ENCODE results near the gene OTUD7B.

OTUD7B gene

DNA sequence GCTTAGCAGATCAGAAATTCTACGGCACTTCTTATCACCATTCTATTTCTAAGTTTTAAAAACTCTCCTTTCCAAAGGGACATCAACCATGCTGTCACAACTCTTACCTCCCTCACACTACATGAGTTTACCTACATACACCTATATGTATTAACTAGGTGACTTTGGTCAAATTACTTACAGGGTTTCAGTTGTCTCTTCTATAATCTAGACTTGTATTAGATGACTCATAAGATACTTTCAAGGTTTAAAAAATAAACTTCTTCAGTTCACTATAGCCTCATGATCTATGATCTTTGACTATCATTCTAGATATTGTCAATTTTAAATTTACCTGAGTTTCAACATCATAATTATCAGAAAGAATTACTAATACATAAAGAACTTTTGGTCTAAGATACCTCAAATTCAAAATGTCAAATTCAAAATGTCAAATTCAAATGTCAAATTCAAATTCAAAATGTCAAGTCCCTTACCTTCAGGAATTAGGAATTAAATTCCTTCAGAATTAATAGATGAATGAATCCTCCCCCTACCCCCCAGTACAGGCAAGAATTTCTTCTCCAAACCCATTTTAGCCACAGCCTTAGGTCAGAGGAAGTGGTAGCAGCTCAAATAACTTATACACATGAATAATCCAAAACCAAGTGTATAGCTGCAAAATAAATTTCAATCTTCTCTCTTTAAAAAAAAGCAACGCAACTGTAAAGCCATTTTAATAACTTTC is 31.1 kb downstream of the OTUD7B start:
- Histone ChIP-seq H3K4me1 (ENCODE audit: insufficient read depth, low read length, severe bottlenecking) (no peaks in the 10 kb centered on the region), H3K9me3 (ENCODE audit: low read length) (no peaks in the 10 kb centered on the region), H3F3A (ENCODE audit: insufficient read depth, low read length) (no peaks in the 10 kb centered on the region), H3K4me3 (ENCODE audit: low read depth, low read length, poor library complexity, severe bottlenecking) (no peak overlapping the region), H3K9me2 (ENCODE audit: low read depth, low read length) (no peaks in the 10 kb centered on the region), H3K9ac (ENCODE audit: low read length) (no peak overlapping the region), H3K36me3 (ENCODE audit: insufficient read depth, low read length) (no peaks in the 10 kb centered on the region), H3K79me2 (ENCODE audit: insufficient read depth, low read length) (no peaks in the 10 kb centered on the region), H3K27me3 (ENCODE audit: insufficient read depth, low read length) (no peaks in the 10 kb centered on the region), H3K4me2 (ENCODE audit: low read length) (no peak overlapping the region), H3K27ac (ENCODE audit: low read depth, low read length, poor library complexity, severe bottlenecking) (no peak overlapping the region), H4K20me1 (ENCODE audit: insufficient read depth, low read length) (no peaks in the 10 kb centered on the region), H2AFZ (ENCODE audit: low read length) (no peak overlapping the region)
- TF ChIP-seq, protein P1, sequence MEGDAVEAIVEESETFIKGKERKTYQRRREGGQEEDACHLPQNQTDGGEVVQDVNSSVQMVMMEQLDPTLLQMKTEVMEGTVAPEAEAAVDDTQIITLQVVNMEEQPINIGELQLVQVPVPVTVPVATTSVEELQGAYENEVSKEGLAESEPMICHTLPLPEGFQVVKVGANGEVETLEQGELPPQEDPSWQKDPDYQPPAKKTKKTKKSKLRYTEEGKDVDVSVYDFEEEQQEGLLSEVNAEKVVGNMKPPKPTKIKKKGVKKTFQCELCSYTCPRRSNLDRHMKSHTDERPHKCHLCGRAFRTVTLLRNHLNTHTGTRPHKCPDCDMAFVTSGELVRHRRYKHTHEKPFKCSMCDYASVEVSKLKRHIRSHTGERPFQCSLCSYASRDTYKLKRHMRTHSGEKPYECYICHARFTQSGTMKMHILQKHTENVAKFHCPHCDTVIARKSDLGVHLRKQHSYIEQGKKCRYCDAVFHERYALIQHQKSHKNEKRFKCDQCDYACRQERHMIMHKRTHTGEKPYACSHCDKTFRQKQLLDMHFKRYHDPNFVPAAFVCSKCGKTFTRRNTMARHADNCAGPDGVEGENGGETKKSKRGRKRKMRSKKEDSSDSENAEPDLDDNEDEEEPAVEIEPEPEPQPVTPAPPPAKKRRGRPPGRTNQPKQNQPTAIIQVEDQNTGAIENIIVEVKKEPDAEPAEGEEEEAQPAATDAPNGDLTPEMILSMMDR (IDR thresholded peaks at IDR 0.05; ENCODE audit: low read length): no peak
- TF ChIP-seq EZH2 (IDR thresholded peaks at IDR 0.05; ENCODE audit: borderline replicate concordance, low read length): no peak

DNA sequence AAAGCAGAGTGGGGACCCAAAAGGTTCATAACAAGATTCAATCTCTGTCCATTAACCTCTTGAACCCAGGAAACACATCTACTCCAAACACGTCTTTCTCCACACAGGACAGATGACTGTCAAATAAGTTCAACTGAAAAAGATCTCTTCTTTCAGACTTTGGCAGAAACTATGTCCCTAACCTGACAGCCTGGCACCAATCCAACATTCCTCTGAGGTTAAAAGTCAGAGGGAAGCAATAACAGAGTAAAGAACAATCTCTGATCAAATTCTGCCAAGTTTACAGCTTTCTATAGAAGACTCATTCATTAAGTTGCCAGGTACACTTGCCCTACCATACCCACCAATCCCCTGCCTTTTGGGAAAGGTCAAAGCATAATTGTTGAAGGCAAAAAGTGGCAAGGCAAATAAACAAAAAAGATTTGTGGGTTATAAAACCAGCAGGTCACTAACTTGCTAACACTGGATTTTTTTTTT is 31.9 kb downstream of the OTUD7B start:
- Histone ChIP-seq H3K9ac (ENCODE audit: low read length) (no peak overlapping the region), H3K9me3 (ENCODE audit: low read length) (no peaks in the 10 kb centered on the region), H3K36me3 (ENCODE audit: insufficient read depth, low read length) (no peaks in the 10 kb centered on the region), H3K27me3 (ENCODE audit: insufficient read depth, low read length) (no peaks in the 10 kb centered on the region), H3K4me1 (ENCODE audit: insufficient read depth, low read length, severe bottlenecking) (no peaks in the 10 kb centered on the region), H2AFZ (ENCODE audit: low read length) (no peak overlapping the region), H4K20me1 (ENCODE audit: insufficient read depth, low read length) (no peaks in the 10 kb centered on the region), H3K27ac (ENCODE audit: low read depth, low read length, poor library complexity, severe bottlenecking) (no peak overlapping the region), H3K79me2 (ENCODE audit: insufficient read depth, low read length) (no peaks in the 10 kb centered on the region), H3F3A (ENCODE audit: insufficient read depth, low read length) (no peaks in the 10 kb centered on the region), H3K4me3 (ENCODE audit: low read depth, low read length, poor library complexity, severe bottlenecking) (no peak overlapping the region), H3K9me2 (ENCODE audit: low read depth, low read length) (no peaks in the 10 kb centered on the region), H3K4me2 (ENCODE audit: low read length) (no peak overlapping the region)
- TF ChIP-seq, protein P1 (IDR thresholded peaks at IDR 0.05; ENCODE audit: low read length): no peak
- TF ChIP-seq EZH2 (IDR thresholded peaks at IDR 0.05; ENCODE audit: borderline replicate concordance, low read length): no peak

DNA sequence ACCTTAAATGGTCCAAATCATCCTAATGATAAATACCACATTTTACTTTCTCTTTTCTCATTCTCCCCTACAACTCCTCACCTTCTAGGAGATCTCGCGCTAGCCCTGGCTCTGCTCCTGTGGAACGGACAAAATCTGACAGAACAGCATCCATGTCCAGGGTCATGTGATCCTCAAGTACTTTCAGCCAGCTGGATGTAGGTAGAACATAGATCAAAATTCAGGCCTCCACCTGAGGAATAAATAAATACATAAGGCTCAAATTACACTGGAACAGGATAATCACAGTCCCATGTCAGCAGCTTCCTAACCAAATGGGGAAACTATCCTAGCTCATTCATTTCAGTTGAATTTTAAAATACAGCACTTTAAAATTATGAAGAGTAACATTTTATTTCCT is 33.2 kb downstream of the OTUD7B start:
- no peaks in the 10 kb centered on the region for H3K36me3 ChIP-seq (ENCODE audit: insufficient read depth, low read length)
- H3K4me2 ChIP-seq (ENCODE audit: low read length): no peak overlapping the region
- no peak overlapping the region for H3K9ac ChIP-seq (ENCODE audit: low read length)
- H2AFZ ChIP-seq (ENCODE audit: low read length): no peak overlapping the region
- H3K4me3 ChIP-seq (ENCODE audit: low read depth, low read length, poor library complexity, severe bottlenecking): no peak overlapping the region
- no peak overlapping the region for H3K27ac ChIP-seq (ENCODE audit: low read depth, low read length, poor library complexity, severe bottlenecking)
- H4K20me1 ChIP-seq (ENCODE audit: insufficient read depth, low read length): no peaks in the 10 kb centered on the region
- no peaks in the 10 kb centered on the region for H3K4me1 ChIP-seq (ENCODE audit: insufficient read depth, low read length, severe bottlenecking)
- H3F3A ChIP-seq (ENCODE audit: insufficient read depth, low read length): no peaks in the 10 kb centered on the region
- H3K9me2 ChIP-seq (ENCODE audit: low read depth, low read length): no peaks in the 10 kb centered on the region
- no peaks in the 10 kb centered on the region for H3K27me3 ChIP-seq (ENCODE audit: insufficient read depth, low read length)
- H3K79me2 ChIP-seq (ENCODE audit: insufficient read depth, low read length): no peaks in the 10 kb centered on the region
- no peaks in the 10 kb centered on the region for H3K9me3 ChIP-seq (ENCODE audit: low read length)
- no peak for TF ChIP-seq EZH2 (IDR thresholded peaks at IDR 0.05; ENCODE audit: borderline replicate concordance, low read length)
- TF ChIP-seq, protein P1 (IDR thresholded peaks at IDR 0.05; ENCODE audit: low read length): no peak
